Left renal cortex interstitium (tissue), 4 donors: ENCODE results near the gene RNF4. TPM values are rescaled to one million over a fixed set of nuclear protein-coding genes. Genes with fewer than 3 reads are reported as not detected.
"Not testable (repeated sequence)": the region's sequence is repeated elsewhere in the genome, so short reads cannot be mapped to it uniquely, and the experiment has no call there.

Experiments
- DNase-seq, 4 donors: peaks; one replicate each; pipeline ENCODE4 v3.0.0-alpha.2; 2013; ENCODE audit warnings: low read depth in 4 of 4, low spot score in 2 of 4, missing footprints in 1 of 4
- polyA plus RNA-seq, 4 donors: library from polyadenylated mRNA; unstranded; fragments of 120-200 nt; gene quantifications; one replicate each; pipeline ENCODE4 v1.2.1, GENCODE V29; 2013; ENCODE audit not compliant: insufficient read length in 4 of 4

The RNF4 gene, protein sequence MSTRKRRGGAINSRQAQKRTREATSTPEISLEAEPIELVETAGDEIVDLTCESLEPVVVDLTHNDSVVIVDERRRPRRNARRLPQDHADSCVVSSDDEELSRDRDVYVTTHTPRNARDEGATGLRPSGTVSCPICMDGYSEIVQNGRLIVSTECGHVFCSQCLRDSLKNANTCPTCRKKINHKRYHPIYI
- polyA plus RNA-seq: 10 to 100 TPM; 66.5 to 71.8 (median 70.9) TPM

- peak; percentile 83 to 93 (median 89) for DNase-seq
These were observed at the start of gene RNF4 for GRCh38 chr4:2468456-2469191. Gene RNF4, plus strand, starts transcription at chr4:2469106. Its CDS starts 21,388 bp downstream, at chr4:2490494.

DNA sequence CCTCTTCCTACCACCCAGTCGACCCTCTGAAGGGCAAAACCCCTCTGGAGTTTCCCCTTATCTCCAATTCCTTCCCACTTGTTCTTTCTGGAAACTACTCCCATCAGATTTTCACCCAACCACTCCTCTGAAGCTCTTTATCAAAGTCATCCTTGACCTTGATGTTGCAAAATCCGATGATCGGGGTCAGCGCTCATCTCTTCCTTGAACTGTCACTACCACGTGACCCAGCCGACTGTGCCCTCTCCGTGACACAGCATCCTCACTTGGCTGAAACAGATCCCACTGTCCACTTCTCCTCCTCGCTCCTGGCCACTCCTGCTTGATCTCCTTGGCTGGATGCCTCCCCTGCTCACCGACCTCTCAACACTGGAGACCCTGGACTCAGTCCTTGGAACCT lies 49.1 kb upstream of the RNF4 start:
- DNase-seq: no peak

GRCh38 chr4:2421928-2422327 lies 47.0 kb upstream of the RNF4 start:
- no peak for DNase-seq

- no peak for DNase-seq
These were observed 45.8 kb upstream of the RNF4 start for GRCh38 chr4:2423066-2423465.

GRCh38 chr4:2423695-2424094 lies 45.2 kb upstream of the RNF4 start:
- DNase-seq: no peak

GRCh38 chr4:2424581-2424980 lies 44.3 kb upstream of the RNF4 start:
- DNase-seq: no peak

DNA sequence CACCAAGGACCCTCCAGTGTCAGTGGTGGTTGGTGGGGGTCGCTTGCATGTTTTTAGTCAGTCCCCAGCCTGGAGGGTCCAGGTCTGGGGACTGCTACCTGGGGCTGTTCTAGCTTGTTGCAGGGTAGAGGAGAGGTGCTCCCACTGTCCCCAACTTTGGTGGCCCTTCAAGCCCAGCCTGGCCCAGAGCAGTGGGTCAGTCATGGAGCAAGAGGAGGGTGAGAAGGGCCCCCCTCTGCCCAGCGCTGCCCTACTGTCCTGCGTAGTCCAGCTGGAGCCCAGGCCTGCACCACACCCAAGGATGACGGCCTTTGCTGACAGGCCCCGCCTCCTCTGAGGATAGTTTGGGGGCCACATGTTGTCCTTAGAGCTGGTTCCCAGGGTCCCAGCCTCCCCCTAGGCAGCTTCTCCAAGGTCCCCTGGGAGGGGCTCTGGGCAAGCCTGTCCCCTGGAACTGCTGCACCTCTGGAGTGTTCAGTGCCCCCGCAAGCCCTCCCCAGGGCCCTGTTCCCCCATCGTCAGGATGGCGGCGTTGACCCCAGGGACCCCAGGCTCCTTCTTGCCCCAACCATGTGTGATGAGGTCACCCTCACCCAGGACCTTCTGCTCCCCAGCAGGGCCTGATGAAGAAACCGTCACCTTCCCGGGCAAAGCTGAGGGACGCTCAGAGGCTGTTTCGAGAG lies 43.4 kb upstream of the RNF4 start:
- no peak for DNase-seq

DNA sequence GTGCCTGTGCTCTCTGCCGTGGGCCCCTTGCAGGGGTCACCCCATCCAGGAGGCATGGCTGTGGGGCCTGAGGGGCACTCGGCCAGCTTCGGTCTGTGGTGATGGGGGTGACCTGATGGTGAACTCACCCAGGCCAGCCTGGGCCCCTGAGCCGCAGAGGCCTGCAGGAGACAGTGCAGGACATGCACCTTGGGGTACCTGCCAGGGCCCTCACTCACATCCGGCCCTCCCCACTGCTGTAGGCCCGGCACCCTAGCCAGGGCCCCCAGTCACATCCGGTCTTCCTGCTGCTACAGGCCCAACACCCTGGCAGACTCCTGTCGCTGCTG lies 42.9 kb upstream of the RNF4 start:
- DNase-seq: no peak

DNA sequence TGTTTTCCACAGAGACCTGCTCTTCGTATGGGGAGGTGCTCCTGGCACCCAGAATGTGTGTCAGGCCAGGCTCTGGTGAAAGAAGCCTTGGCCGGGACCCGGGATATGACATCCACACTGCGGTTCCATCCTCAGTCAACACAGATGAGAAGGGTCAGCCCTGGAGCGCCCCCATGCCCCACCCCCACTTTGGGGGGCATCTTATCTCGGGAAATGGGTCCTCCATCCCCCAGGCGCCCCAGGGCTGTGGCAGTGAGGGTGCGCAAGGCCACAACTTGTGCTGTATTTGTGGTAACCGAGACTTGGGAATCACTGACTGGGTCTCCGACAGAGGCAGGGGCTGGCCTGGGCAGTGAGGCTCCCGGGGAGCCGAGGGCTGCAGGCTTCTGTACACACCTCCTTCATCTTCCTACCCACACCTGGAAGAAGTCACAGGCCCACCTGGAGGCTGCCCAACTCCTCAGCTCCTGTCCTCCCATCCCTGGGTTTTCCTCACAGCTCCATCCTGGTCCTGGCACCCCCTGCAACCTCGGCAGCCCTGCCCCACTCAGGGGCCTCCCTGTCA lies 42.1 kb upstream of the RNF4 start:
- DNase-seq: no peak

DNA sequence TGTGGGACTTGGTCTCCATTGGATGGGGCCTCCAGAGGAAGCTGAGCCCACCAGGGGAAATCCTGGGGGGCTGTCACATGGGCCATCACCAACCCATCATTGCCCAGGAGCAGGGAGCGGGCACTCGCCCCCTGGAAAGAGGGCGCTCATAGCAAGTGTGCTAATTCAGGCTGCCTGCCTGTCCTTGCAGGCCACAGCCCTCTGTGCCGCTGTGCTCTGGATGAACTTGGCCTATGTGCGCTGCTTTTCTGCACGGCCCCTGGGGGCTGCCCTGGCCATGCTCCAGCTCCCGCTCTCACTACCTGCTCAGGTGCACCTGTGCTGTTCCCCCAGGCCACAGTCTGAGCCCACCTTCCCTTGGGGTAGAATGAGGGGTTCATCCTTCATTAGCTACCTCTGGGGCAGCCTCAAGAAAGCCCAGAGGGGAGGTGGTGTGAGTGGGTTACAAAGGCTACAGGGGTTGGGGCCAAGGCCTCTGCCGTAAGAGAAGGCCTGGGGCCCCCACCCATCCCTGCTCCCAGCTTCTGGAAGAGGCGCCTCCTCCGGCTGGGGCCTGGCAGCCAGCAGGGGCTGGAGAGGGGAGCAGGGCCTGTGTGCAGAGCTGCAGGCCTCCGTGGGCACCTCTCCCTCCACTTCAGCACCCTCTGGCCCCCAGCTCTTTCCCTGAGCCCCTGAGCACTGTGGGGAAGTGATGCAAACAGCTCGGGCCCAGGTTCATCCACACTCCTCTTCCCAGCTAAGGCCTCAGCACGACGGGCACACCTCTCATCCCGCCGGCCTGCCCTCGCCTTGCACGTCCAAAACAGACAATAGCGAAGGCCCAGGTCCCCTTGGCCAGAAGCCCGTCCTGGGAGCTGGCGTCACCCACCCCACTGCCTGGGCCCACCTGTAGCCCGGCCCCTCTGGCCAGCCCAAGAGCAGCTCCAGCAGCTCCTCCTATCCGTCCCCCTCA lies 41.2 kb upstream of the RNF4 start:
- DNase-seq: no peak

DNA sequence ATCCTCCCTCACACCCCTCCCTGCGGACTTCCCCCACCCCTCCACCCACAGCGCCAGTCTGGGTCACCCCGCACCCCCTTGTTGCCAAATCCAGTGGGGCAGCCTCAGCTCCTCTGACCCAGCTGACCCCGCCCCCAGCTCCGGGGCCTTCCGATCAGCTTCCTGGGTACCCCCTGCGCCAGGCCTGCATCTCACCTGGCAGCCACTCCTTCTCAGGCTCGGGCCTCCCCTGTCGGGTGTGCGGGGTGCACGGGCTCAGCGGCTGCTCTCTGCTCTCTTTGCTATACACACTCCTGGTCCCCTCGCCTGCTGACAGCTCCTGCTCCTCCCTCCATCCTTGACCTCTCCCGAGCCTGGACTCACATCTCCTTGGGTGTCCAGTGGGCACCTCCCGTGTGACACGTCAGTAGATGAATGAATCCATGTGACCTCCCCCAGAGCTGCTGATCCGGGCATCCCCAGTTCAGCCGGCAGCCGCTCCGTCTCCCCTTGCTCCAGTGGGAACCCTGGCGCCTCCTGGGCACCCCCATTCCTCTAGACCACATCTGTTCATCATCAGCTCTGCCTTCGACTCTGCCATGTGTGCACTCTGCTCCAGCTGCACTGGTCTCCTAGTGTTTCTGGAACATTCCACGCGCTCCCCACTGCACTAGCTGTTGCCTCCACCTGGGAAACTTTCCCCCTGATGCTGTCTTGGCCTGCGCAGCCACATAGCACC lies 40.3 kb upstream of the RNF4 start:
- no peak for DNase-seq

- DNase-seq: not testable (repeated sequence)
These were observed 38.8 kb upstream of the RNF4 start for GRCh38 chr4:2429945-2430757.

DNA sequence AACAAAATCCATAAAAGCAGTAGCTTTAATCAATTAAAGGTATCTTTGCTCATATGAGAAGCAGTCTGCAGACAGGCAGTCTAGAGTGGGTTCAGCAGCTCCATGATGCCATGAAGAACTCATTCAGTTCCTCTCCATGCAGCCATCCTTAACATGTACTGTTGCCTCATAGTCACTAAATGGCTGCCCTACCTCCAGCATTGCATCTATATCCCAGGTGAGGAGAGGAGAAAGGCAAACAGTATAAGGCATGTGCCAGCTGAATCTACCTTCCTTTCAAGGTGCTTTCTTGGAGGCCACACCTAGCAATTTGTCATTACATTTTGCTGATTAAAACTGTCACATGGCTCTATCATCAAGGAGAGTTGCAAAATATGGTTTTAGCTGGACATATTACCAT lies 36.9 kb upstream of the RNF4 start:
- no peak for DNase-seq

DNA sequence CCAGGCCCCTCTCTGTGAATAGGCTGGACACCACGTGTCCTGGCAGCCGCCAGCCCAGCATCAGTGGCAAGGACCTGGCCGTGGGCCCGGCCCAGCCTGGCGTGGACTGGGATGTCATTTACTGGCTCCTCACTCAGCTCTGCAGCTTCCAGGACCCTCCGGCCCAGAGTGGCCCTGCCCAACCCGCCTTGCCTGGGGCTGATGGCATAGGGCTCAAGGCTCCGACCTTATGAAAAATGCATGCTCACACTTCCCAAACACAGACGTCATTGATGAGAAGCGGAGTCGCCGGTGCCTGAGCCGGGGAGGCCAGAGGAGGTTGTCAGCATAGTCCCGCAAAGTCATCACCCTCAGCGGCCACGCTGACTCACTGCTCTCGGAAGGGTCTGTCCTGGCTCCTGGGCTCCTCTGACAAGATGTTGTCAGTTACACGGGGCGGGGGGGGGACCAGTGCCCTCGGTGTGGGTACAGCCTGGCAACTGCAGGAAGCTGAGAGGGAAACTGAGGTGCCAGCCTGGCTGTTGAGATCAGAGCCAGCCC lies 35.8 kb upstream of the RNF4 start:
- DNase-seq: no peak

- DNase-seq: no peak
These were observed 35.1 kb upstream of the RNF4 start for GRCh38 chr4:2433609-2434350.

DNA sequence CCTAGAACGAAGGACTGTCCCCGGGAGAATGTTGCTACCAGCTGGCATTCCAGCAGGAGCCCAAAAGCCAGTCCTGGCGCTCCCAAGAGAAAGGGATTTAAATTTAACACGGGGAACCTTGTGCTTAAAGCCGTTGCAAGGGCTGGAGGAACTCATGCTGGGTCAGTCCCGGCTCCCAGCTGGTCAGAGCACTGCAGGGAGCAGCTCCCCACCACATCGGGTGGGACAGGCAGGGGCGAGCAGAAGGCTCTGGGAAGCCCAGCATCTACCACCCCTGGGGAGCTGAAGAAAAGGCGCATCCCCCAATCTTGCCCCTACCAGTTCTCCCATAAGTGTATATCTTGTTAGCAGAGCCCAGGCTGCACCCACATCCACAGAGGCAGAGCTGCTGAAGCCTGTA lies 34.5 kb upstream of the RNF4 start:
- no peak for DNase-seq

DNA sequence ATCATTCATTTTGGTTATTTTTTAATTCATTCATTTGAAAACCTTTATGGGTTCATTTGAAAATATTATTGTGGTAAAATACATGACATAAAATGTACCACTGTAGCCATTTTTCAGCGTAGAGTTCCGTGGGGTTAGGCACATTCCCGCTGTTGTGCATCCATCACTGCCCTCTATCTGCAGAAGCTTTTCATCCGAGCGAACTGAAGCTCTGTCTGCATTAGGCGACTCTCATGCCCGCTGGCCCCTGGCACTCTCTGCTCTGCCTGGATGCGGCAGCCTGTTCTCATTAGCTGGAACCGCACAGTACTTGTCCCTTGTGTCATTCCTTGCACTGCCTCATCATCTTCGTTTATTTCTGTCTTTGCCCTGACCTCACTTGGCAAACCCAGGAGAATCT lies 32.6 kb upstream of the RNF4 start:
- no peak for DNase-seq
